GM23248 (cell line): ENCODE data around the gene SIRT7.

Experiments
- EZH2 ChIP-seq: fragments of 200-600 bp; sonication (generic); IDR thresholded peaks from 2 replicates; pipeline ENCODE4 v1.6.1; 2018; ENCODE audit warnings: antibody characterized with exemption, mild to moderate bottlenecking; ENCODE audit not compliant: insufficient read depth, poor library complexity, severe bottlenecking
- EZH2phosphoT487 ChIP-seq: fragments of 200-600 bp; sonication (generic); IDR thresholded peaks from 2 replicates; pipeline ENCODE4 v1.6.1; 2018; ENCODE audit warnings: antibody characterized with exemption, moderate library complexity, mild to moderate bottlenecking, low read depth; ENCODE audit not compliant: insufficient read depth

- TF ChIP-seq EZH2, result no peak
- TF ChIP-seq EZH2phosphoT487, result no peak
Measured at GRCh38 chr17:81884520-81884919, 33.5 kb downstream of the SIRT7 start.
